LNCaP clone FGC (cell line): ENCODE measurements around the gene TFF1.

ENCODE experiments used
- DNase-seq: peaks from one replicate; pipeline ENCODE4 v3.0.0-alpha.2; 2011; ENCODE audit warnings: low read depth
- H3K4me3 ChIP-seq: 2 replicates; pipeline ENCODE4 v1.5.1; 2011; ENCODE audit warnings: mild to moderate bottlenecking, low read depth, low read length, control low read depth
- CTCF ChIP-seq: IDR thresholded peaks from 2 replicates; pipeline ENCODE4 v1.5.1; 2012; ENCODE audit warnings: mild to moderate bottlenecking; ENCODE audit not compliant: control insufficient read depth, insufficient read depth; ENCODE audit errors: extremely low read depth

The TFF1 gene

GRCh38 chr21:42340187-42341050, 25.9 kb downstream of the TFF1 start:
- DNase-seq, result no peak
- no peak overlapping the region for H3K4me3 ChIP-seq
- TF ChIP-seq CTCF, result no peak

- no peak for DNase-seq
- TF ChIP-seq CTCF, result no peak
- H3K4me3 ChIP-seq, result no peak overlapping the region
These were observed 27.3 kb downstream of the TFF1 start for GRCh38 chr21:42338729-42339715.

GRCh38 chr21:42337830-42338728, 28.3 kb downstream of the TFF1 start:
- TF ChIP-seq CTCF, result peak; percentile 73
- no peak overlapping the region for H3K4me3 ChIP-seq
- DNase-seq, result peak; percentile 89

- DNase-seq, result no peak
- no peak overlapping the region for H3K4me3 ChIP-seq
- no peak for TF ChIP-seq CTCF
These were observed 29.1 kb downstream of the TFF1 start for GRCh38 chr21:42337276-42337675.

- TF ChIP-seq CTCF, result no peak
- no peak overlapping the region for H3K4me3 ChIP-seq
- DNase-seq, result no peak
These were observed 30.3 kb downstream of the TFF1 start for GRCh38 chr21:42336054-42336453.
